HL-60 (cell line): ENCODE results near the gene IGFL1.

Experiments
- DNase-seq, 2 experiments: peaks; one replicate each; pipeline ENCODE4 v3.0.0-alpha.2; 2010 to 2020; ENCODE audit warnings: low read depth in 1 of 2, low spot score in 1 of 2
- H3K27ac ChIP-seq: fragments of 250-450 bp; sonication (Bioruptor Pico); replicated peaks from 2 replicates; pipeline ENCODE4 v1.5.1; 2020; ENCODE audit warnings: mild to moderate bottlenecking, moderate library complexity
- H3K27me3 ChIP-seq: fragments of 250-450 bp; sonication (Bioruptor Pico); 2 replicates; pipeline ENCODE4 v1.5.1; 2021; ENCODE audit warnings: mild to moderate bottlenecking, moderate library complexity; ENCODE audit not compliant: insufficient read depth, poor library complexity, severe bottlenecking
- H3K4me3 ChIP-seq: replicated peaks from 2 replicates; pipeline ENCODE4 v1.5.1; 2011; ENCODE audit warnings: mild to moderate bottlenecking, control low read depth, low read length; ENCODE audit not compliant: insufficient read depth
- CTCF ChIP-seq: IDR thresholded peaks from one replicate; pipeline ENCODE4 v1.5.1; 2011; ENCODE audit warnings: low read length, control low read depth, inconsistent platforms; ENCODE audit not compliant: insufficient read depth
- GABPA ChIP-seq: IDR thresholded peaks from 2 replicates; pipeline ENCODE4 v1.6.1; 2012; ENCODE audit warnings: low read depth
- POLR2AphosphoS5 ChIP-seq: IDR thresholded peaks from 2 replicates; pipeline ENCODE4 v1.6.1; 2012; ENCODE audit warnings: low read depth
- REST ChIP-seq: IDR thresholded peaks from 2 replicates; pipeline ENCODE4 v1.6.1; 2012; ENCODE audit warnings: low read depth; ENCODE audit not compliant: insufficient replicate concordance
- SPI1 ChIP-seq: IDR thresholded peaks from 2 replicates; pipeline ENCODE4 v1.6.1; 2012; ENCODE audit warnings: low read depth, mild to moderate bottlenecking, borderline replicate concordance

IGFL1 gene

GRCh38 chr19:46216612-46217011 lies 12.9 kb upstream of the IGFL1 start:
- TF ChIP-seq GABPA: no peak
- TF ChIP-seq SPI1: no peak
- no peak for TF ChIP-seq CTCF
- no peak for TF ChIP-seq POLR2AphosphoS5
- TF ChIP-seq REST: no peak
- Histone ChIP-seq H3K27me3 (no peaks in the 10 kb centered on the region), H3K4me3 (no peak overlapping the region), H3K27ac (no peak overlapping the region)
- DNase-seq: no peak

GRCh38 chr19:46217476-46217875 lies 12.1 kb upstream of the IGFL1 start:
- TF ChIP-seq POLR2AphosphoS5 (no peak), CTCF (no peak), REST (no peak), GABPA (no peak), SPI1 (no peak)
- H3K27ac ChIP-seq: no peak overlapping the region
- no peak overlapping the region for H3K4me3 ChIP-seq
- no peak for DNase-seq
- H3K27me3 ChIP-seq: no peaks in the 10 kb centered on the region

GRCh38 chr19:46218160-46218559 lies 11.4 kb upstream of the IGFL1 start:
- Histone ChIP-seq H3K27me3 (no peaks in the 10 kb centered on the region), H3K27ac (no peak overlapping the region), H3K4me3 (no peak overlapping the region)
- DNase-seq: peak in 1 of 2 experiments; percentile 11
- peak; percentile 98 for TF ChIP-seq REST
- TF ChIP-seq POLR2AphosphoS5: no peak
- no peak for TF ChIP-seq CTCF
- TF ChIP-seq GABPA: no peak
- TF ChIP-seq SPI1: no peak
